HG03565 (cell line): ENCODE results near the gene PIWIL4.
A peak's percentile ranks its signal among the peaks of the same experiment; 100 is the strongest.
"Not testable (repeated sequence)": the region's sequence is repeated elsewhere in the genome, so short reads cannot be mapped to it uniquely, and the experiment has no call there.

ENCODE experiments used
- ATAC-seq: cut with Tn5 transposase; IDR thresholded peaks from one replicate; pipeline ENCODE4 v1.9.1; 2021; ENCODE audit warnings: mild to moderate bottlenecking, moderate library complexity; ENCODE audit not compliant: unreplicated experiment

Gene PIWIL4

DNA sequence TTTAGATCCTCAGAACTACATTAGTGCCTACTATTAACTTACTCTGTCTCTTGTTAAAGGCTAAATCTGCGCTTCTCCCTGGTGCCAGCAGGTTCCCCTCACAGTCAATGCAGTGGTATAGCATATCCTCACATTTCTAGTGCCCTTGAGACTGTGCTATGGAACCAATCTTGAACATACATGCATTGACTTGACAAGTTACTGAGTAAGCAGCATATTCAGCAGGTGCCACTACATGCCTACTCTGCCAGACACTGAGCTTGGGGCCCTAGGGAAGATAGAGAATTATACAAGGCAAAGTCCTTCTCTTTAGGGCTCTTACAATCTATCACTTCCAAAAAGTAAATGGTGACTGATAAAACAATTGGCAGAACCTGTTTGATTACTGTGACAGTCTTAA is 20.3 kb upstream of the PIWIL4 start:
- no peak for ATAC-seq

DNA sequence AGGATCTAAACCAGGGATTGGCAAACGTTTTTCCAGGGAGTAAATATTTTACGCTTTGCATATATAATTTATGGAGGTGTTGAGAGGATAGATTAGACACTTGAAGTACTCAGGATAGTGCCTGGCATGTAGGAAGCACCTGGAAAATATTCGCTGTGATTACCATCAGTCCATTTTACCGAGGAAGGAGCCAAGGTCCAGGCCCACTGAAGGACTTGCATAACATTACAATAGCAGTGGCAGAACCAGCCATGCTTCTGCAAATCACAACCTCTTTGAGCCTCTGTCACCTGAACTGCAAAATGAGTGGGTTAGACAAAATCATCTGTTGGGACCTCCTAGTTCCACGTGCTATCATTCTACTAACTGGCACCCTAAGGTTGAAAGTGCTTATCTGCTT is 18.0 kb upstream of the PIWIL4 start:
- no peak for ATAC-seq

DNA sequence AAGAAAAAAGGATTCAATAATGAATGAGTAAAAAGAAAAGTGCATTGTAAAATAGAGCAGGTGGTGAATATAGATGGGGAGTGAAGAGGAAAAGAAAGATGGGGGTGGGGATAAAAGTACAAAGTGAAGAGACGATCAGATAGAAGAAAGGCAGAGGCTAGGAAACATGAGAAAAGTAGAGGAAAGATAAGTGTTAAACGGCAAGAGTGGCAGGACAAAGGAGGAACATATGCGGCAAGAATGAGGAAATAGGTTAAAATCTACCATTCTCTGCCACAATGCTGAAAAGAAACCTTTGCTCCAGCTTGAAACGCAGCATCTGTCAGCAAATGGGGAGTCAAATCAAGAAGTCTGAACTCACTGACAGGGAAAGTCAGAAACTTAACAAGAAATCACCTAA is 16.7 kb upstream of the PIWIL4 start:
- no peak for ATAC-seq

DNA sequence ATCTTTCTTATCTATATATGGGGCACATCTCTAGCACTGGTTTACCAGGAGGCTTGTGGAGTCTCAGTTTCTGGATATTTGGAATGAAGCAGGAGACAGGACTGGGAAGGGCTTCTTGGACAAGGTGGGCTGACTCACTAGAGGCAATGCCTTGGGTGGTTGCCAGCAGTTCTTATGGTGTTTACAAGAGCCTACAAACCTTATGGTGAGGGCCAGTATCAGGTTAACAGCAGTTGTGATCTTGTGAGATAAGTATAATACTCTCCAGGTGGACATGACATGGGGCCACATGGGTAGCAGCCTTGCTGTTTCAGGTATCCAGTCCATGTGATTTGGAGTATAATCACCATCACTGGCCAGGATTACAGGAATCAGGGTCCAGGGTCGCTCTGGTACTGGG is 13.2 kb upstream of the PIWIL4 start:
- ATAC-seq = no peak

DNA sequence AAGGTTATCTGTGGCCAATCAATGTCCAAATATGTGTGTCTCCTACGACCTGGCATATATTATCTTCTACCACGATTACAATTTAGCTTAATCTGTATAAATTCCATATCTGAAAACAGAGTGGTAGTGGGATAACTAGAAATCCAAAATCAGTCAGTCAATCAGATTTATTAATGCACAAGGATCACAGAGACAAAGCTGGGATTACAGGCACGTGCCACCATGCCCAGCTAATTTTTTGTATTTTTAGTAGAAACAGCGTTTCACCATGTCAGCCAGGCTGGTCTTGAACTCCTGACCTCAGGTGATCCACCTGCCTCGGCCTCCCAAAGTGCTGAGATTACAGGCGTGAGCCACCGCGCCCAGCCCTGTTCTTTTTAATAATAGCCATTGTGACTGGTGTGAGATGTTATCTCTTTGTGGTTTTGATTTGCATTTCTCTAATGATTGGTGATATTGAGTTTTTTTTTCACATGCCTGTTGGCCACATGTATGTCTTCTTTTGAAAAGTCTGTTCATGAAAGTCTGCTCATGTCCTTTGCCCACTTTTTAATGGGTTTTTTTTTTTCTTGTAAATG is 11.3 kb upstream of the PIWIL4 start:
- ATAC-seq = not testable (repeated sequence)

DNA sequence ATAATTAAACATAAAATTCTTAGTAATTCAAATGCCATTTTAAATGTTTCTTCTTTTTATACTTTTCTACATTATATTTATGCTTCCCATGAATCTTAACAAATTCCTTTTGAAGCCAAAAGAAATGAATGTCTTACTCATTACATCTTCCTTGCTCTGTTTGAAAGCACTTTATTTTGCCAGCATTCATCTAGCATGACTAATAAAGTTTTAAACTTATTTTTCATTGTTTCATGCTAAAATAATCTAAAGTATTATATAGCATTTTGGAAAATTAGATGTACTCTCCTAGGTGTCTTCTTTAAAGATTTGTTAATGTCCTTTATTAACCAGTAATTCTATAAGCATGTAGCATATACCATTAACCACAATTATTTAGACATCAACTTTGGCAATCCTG is 9.7 kb upstream of the PIWIL4 start:
- ATAC-seq = no peak

DNA sequence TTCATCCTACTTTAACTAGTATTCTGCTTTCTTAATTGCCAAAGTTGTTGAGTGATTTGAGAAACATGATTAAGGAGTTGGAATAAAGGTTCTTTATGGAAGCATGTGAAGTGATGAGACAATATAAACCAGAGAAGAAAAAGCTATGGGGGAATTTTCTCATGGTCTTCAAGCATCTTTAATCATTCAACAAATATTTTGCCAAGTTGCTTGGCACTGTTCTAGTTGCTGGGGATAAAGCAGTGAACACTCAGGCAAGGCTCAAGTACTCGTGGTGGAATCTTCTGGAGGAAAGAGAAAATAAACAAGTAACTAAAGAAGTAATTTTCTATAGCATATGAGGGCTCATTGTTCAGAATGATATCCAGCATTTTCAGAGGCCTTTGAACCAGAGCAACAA is 9.2 kb upstream of the PIWIL4 start:
- no peak for ATAC-seq

DNA sequence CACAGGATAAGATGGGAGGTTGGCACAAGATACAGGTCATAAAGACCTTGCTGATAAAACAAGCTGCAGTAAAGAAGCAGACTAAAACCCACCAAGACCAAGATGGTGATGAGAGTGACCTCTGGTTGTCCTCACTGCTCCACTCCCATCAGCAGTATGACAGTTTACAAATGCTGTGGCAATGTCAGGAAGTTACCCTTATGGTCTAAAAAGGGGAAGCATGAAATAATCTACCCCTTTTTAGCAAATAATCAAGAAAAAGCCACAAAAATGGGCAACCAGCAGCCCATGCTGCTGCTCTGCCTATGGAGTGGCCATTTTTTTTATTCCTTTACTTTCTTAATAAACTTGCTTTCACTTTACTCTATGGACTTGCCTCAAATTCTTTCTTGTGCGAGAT is 8.7 kb upstream of the PIWIL4 start:
- peak; percentile 38 for ATAC-seq

DNA sequence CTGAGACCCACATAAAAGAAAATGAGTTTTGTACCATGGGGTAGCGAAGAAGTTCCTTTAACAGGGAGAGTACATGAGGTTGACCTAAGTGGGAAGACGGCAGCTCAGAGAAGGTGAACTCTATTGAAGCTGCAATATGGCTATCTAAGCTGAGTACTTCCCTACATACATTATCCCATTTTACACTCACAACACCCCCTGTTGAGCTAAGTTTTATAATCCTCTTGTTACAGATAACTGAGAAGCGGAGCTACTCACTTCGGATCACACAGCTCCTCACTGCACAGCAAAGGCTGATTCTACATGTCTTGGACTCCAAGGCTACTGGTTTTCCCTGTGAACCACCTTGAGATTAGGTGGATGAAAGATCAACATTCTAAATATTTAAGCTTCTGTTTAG is 8.2 kb upstream of the PIWIL4 start:
- no peak for ATAC-seq

DNA sequence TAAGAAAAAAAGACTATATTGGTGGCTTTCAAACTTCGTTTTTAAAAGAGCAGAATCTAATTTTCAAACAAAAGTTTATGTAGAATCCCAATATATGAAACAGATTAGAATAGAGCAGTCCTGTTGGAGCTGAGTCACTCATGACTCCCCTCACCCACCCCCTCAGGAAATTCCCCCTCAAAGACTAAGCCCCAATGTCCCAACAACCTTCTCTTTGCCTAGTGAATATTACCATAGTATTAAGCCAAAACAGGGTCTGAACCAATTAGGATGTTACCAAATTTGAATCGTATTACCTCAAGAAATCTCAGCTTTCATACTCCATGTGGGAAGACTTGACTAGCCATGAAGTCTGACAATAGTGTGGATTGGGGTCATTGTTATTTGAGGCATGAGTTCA is 7.8 kb upstream of the PIWIL4 start:
- no peak for ATAC-seq

DNA sequence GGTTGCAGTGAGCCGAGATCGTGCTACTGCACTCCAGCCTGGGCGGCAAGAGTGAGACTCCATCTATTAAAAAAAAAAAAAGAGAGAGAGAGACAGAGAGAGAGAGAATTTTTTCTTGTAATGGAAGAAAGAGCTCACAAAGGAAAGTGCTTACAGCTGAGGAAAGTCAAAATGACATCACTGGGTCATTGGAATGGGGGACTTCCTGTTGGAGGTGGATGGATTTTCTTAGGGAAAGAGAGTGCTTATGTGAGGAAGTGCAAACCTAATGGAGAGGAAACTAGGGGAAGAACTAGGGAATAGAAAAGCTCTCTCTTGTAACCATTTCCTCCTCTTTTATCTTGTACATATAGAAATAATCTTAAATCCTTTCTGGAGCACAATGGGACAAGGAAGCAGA is 6.3 kb upstream of the PIWIL4 start:
- ATAC-seq = no peak

DNA sequence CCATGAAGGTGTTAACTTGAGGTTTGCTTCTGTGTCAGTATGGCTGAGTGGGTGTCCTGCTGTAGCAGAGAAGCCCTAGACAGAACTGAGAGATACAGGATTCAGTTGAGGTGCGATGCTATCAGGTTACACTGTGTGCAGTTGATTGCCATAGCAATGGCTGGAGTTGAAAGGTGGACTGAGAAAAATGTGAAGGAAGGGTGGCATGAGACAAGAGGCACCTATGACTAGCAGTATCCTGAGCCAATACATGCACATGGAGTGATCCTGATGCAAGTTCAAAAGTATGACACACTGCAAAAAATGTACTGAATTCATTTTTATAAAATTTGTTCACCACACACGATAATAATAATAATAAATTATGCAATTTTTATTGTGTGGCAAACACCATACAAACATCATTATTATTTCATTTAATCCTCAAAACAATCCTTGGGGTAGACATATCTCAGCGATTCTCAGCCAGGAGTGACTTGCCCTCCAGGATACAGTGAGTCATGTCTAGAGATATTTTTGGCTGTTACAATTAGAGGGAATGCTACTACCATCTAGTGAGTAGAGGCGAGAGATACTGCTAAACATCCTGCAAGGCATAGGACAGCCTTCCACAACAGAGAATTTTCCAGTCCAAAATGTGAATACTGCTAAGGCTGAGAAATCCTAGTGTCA is 3.9 kb upstream of the PIWIL4 start:
- no peak for ATAC-seq

DNA sequence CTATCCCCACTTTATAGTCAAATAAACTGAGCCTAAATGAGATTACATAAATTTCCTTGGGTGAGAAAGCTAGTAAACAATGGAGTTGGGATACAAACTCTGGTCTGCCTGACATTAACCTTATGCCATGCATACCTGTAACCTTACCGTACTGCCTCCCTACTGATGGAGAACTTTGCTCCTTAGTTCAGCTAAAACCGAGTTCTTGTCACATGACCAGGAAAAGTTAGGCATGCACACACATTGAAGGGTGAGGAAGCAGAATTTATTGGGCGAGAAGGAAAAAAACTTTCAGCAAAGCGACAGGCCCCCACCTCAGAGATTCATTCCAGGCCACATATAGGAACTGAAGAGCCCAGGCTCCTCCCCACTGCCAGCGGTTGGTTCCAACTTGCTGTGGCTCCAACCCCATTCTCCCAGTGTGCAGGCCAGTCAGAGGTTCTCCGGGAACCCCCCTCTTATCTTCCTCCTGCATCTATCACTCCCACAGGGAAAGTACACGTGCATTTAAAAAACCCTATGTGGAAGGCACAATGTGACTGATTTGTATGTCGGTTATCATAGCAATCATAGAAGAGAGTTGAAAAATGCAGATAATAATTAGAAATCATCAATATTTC is 3.2 kb upstream of the PIWIL4 start:
- no peak for ATAC-seq

DNA sequence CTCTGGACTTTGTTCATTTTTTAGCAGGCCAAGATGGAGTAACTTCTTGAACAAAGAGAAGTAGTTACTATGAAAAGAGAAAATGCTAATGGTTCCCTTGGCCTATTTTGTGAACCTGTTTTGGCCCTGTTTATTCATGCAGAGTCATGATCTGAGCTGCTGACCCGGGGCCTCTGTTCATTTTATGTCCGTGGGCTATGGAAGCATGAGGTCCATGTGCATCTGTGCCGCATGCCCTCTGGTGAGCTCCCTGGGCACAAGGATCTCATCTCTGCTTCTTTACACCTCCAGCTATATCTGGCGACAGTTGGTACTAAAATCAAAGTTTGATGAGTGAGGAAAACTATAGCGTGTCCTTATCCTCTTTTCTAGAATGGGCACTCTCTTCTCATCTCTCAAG is 1.0 kb downstream of the PIWIL4 start:
- ATAC-seq = no peak

DNA sequence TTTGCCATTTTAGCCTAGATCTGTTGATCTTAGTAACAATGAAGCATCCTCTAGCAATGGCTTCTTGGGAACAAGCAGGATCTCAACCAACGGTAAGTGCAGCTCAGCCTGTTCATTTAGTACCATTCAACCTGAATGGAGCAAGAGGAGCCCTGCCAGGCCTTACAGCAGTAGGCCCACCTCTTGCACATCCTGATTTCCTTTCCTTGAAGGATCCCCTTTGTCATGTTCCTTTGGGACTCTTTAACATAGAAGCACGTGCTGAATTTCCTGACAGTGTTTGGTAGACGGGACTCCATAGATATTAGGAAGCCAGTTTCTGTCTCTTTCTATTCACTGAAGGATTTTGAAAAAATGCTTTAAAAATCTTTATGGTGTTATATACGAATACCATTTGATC is 1.5 kb downstream of the PIWIL4 start:
- ATAC-seq = no peak

DNA sequence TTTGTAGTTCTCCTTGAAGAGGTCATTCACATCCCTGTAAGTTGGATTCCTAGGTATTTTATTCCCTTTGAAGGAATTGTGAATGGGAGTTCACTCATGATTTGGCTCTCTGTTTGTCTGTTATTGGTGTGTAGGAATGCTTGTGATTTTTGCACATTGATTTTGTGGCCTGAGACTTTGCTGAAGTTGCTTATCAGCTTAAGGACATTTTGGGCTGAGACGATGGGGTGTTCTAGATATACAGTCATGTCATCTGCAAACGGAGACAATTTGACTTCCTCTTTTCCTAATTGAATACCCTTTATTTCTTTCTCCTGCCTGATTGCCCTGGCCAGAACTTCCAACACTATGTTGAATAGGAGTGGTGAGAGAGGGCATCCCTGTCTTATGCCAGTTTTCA is 5.8 kb downstream of the PIWIL4 start:
- not testable (repeated sequence) for ATAC-seq

DNA sequence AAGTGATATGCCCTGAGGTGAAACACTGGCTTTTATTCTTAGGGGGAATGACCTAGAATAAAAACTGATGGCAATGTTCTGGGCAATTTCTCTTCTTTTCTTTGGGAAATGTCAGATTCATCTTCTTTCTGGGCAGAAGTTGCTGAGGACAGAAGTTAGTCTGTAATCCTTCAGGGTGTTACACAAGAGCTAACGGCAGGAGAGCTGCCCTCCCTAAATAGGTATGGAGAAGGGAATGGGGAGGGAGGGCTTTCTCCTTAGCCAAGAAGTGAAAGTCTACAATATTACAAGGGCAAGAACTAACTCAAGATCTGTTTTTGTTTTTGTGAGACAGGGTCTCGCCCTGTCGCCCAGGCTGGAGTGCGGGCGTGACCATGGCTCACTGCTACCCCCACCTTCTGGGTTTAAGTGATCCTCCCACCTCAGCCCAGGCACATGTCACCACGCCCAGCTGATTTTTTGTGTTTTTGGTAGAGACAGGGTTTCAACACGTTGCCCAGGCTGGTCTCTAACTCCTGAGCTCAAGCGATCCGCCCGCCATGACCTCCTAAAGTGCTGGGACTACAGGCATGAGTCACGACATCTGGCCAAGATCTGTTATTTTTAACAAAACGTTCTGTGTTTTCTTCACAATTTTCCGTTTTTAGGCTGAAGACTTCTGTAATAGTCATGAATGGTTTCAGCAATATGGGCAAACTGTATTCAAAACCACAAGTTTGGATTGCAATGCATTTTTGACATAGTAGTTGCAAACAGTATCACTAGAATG is 7.2 kb downstream of the PIWIL4 start:
- ATAC-seq = no peak

DNA sequence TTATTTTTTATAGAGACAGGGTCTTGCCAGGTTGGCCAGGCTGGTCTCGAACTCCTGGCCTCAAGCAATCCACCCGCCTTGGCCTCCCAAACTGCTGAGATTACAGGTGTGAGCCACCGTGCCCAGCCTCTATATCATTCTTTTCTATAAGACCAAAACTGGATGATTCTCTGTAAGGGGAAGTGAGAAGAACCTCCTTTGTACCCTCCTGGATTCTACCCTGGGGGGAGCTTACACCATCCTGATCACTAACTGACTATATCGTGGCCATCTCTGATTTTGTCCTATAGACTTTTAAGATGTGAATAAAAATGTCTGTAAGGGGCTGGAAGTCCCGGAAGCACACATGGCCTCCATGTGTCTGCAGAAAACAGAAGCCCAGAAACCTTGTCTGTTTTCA is 9.1 kb downstream of the PIWIL4 start:
- ATAC-seq = no peak

DNA sequence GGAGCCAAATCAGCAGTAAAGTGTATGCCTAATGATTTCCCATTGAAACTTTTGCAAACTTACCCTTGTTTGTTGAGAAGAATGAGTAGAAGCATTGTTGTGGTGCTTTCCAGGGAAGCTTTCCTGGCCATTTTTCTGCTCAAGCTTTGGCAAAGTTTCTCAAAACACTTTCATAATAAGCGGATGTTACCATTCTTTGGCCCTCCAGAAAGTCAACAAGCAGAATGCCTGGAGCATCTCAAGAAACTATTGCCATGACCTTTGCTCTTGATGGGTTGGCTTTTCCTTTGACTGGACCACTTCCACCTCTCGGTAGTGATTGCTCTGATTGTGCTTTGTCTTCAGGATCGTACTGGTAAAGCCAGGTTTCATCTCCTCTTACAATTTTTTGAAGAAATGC is 10.7 kb downstream of the PIWIL4 start:
- ATAC-seq = no peak

DNA sequence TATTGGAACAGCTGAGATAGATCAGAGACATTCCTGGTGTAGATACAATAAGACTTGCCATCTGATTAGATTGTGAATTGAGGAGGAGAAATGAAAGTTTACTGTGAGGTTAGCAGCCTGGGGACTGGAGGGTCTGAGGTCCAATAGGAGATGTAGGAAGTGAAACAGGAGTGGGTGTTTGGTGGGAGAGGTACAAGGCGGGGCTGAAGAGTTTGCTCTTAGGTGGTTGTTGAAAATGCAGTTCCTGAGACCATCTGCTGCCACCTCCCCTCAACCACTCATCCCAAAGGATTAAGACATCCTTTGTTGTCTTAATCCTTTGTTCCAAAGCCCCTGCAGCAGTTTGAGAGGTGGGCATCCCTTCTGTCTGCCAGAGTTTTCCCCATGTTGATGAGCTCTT is 14.8 kb downstream of the PIWIL4 start:
- ATAC-seq = peak; percentile 76

DNA sequence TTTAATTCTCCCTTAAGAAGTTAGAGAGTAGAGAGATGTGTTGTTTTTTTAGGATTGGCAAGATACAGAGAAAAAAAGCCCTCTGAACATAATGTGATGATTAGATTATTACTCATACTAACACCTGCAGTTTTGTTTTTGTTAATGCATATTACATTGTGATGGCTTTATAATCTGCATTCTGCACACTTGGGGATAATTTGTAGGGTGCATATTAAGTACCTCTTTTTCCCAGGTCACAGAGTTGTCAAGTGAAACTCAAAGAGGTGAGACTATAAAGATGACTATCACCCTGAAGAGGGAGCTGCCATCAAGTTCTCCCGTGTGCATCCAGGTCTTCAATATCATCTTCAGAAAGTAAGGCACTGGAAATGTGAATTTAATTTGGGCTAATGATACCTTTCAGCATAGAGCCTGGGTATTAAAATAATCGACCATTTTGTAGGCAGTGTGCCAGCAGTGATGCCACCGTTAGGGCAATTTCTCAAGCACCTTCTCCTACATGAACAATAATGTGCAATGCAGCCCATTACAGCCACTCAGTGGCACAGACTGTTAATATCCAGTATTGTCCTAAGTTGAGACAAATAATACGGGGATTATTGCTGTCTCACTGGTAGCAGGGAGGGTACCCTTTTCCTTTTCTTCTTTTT is 16.2 kb downstream of the PIWIL4 start:
- ATAC-seq = no peak
